CD8-positive, alpha-beta memory T cell (primary cell): ENCODE results near the gene MGARP. TPM values are rescaled to one million over a fixed set of nuclear protein-coding genes. Genes with fewer than 3 reads are reported as not detected.
A peak's percentile ranks its signal among the peaks of the same experiment; 100 is the strongest.
"Not testable (repeated sequence)": the region's sequence is repeated elsewhere in the genome, so short reads cannot be mapped to it uniquely, and the experiment has no call there.

ENCODE experiments used
- CTCF ChIA-PET: fragments of 350-600 bp; sonication (Branson Sonifier 250); formaldehyde crosslinking; loops from one replicate; lab custom pipeline; 2021; ENCODE audit warnings: antibody characterized with exemption; lab: Charles Lee
- POLR2A ChIA-PET: fragments of 350-600 bp; sonication (Branson Sonifier 250); formaldehyde crosslinking; loops from one replicate; lab custom pipeline; 2021; ENCODE audit warnings: antibody characterized with exemption; lab: Charles Lee
- DNase-seq, 5 donors: peaks; one replicate each; pipeline versions ENCODE4 v3.0.0 to v3.0.0-alpha.2; 2020 to 2022; ENCODE audit warnings: mixed read lengths in 1 of 5
- H3K27ac ChIP-seq: one replicate; pipeline ENCODE4 v1.7.0; 2013; ENCODE audit warnings: low read depth, mild to moderate bottlenecking, low read length, moderate library complexity
- H3K27me3 ChIP-seq: 2 replicates; pipeline ENCODE4 v1.7.0; 2013; ENCODE audit warnings: low read length, mild to moderate bottlenecking; ENCODE audit not compliant: insufficient read depth, poor library complexity, severe bottlenecking
- H3K36me3 ChIP-seq: 2 replicates; pipeline ENCODE4 v1.7.0; 2013; ENCODE audit warnings: mild to moderate bottlenecking, low read length, moderate library complexity; ENCODE audit not compliant: insufficient read depth
- H3K4me1 ChIP-seq: 2 replicates; pipeline ENCODE4 v1.7.0; 2013; ENCODE audit warnings: mild to moderate bottlenecking, low read length, moderate library complexity; ENCODE audit not compliant: insufficient read depth
- H3K4me3 ChIP-seq: 2 replicates; pipeline ENCODE4 v1.7.0; 2013; ENCODE audit warnings: mild to moderate bottlenecking, low read length
- H3K9me3 ChIP-seq: 2 replicates; pipeline ENCODE4 v1.7.0; 2013; ENCODE audit warnings: mild to moderate bottlenecking, low read length
- H3K27ac Mint-ChIP-seq, 8 donors: one replicate each; pipeline ENCODE4 v1.8.0; 2020 to 2021; ENCODE audit warnings: mixed read lengths in 8 of 8, mild to moderate bottlenecking in 6 of 8, inconsistent platforms in 3 of 8, moderate library complexity in 3 of 8
- H3K27me3 Mint-ChIP-seq, 2 donors: one replicate each; pipeline ENCODE4 v1.8.0; 2020 to 2021; ENCODE audit warnings: mixed read lengths in 2 of 2, mild to moderate bottlenecking in 1 of 2, moderate library complexity in 1 of 2
- H3K36me3 Mint-ChIP-seq, 3 donors: one replicate each; pipeline ENCODE4 v1.8.0; 2020 to 2021; ENCODE audit warnings: mixed read lengths in 3 of 3, inconsistent platforms in 1 of 3, mild to moderate bottlenecking in 1 of 3
- H3K4me1 Mint-ChIP-seq, 3 donors: one replicate each; pipeline ENCODE4 v1.8.0; 2020 to 2021; ENCODE audit warnings: mixed read lengths in 3 of 3, inconsistent platforms in 1 of 3, mild to moderate bottlenecking in 1 of 3
- H3K4me3 Mint-ChIP-seq, 7 donors: one replicate each; pipeline ENCODE4 v1.8.0; 2020 to 2021; ENCODE audit warnings: mixed read lengths in 7 of 7, mild to moderate bottlenecking in 6 of 7, moderate library complexity in 4 of 7, inconsistent platforms in 2 of 7
- H3K9me3 Mint-ChIP-seq, 5 donors: one replicate each; pipeline ENCODE4 v1.8.0; 2020 to 2022; ENCODE audit warnings: mixed read lengths in 5 of 5, mild to moderate bottlenecking in 3 of 5, moderate library complexity in 2 of 5, inconsistent platforms in 1 of 5
- polyA plus RNA-seq: library from polyadenylated mRNA; unstranded; fragments of 300-500 nt; fragmentation: Illumina TruSeq; gene quantifications from one replicate; pipeline ENCODE4 v1.2.3, GENCODE V29; 2021
- total RNA-seq, 2 experiments: library from RNA; stranded (reverse); gene quantifications; one replicate each; pipeline ENCODE4 v1.2.3, GENCODE V29; 2021

The MGARP gene
- total and polyA plus RNA-seq, 3 experiments from 2014 or later = 0.84 TPM; not detected in 2

- H3K27me3 ChIP-seq, H3K4me3 ChIP-seq, H3K4me1 Mint-ChIP-seq, H3K9me3 ChIP-seq, DNase-seq, H3K4me1 ChIP-seq, H3K36me3 ChIP-seq, H3K36me3 Mint-ChIP-seq, H3K27ac Mint-ChIP-seq, H3K27ac ChIP-seq, CTCF ChIA-PET, H3K9me3 Mint-ChIP-seq, H3K27me3 Mint-ChIP-seq, H3K4me3 Mint-ChIP-seq: not testable (repeated sequence)
- POLR2A ChIA-PET = interaction anchor here (1.0 kb wide), 1 partner anchor 11 kb away, joined by 3 read pairs; no protein-coding TSS in a partner anchor
Measured at GRCh38 chr4:139255581-139255980, 24.4 kb downstream of the MGARP start.

- Mint-ChIP-seq H3K27me3 (no peaks in the 10 kb centered on the region), H3K4me1 (no peaks in the 10 kb centered on the region), H3K36me3 (no peaks in the 10 kb centered on the region), H3K9me3 (no peaks in the 10 kb centered on the region), H3K4me3 (no peak overlapping the region), H3K27ac (no peak overlapping the region)
- no peaks in the 10 kb centered on the region for H3K4me1 ChIP-seq
- H3K27me3 ChIP-seq = no peaks in the 10 kb centered on the region
- ChIA-PET POLR2A (no interaction called here), CTCF (interaction anchor here (0.6 to 1.0 kb wide), 3 partner anchors 25 to 42 kb away, joined by 3 to 4 read pairs (median 3); no protein-coding TSS in a partner anchor)
- DNase-seq = no peak
- H3K4me3 ChIP-seq = no peak overlapping the region
- no peaks in the 10 kb centered on the region for H3K9me3 ChIP-seq
- H3K36me3 ChIP-seq = no peaks in the 10 kb centered on the region
- no peak overlapping the region for H3K27ac ChIP-seq
Measured at GRCh38 chr4:139253713-139254112, 26.3 kb downstream of the MGARP start.

GRCh38 chr4:139253046-139253445, 27.0 kb downstream of the MGARP start:
- POLR2A ChIA-PET = no interaction called here
- Histone ChIP-seq H3K36me3 (no peaks in the 10 kb centered on the region), H3K4me3 (no peak overlapping the region), H3K27me3 (no peaks in the 10 kb centered on the region), H3K27ac (no peak overlapping the region), H3K4me1 (no peaks in the 10 kb centered on the region), H3K9me3 (no peaks in the 10 kb centered on the region)
- no peaks in the 10 kb centered on the region for H3K4me1 Mint-ChIP-seq
- H3K36me3 Mint-ChIP-seq = no peaks in the 10 kb centered on the region
- DNase-seq = no peak
- H3K27ac Mint-ChIP-seq = no peak overlapping the region
- H3K27me3 Mint-ChIP-seq = no peaks in the 10 kb centered on the region
- CTCF ChIA-PET = interaction anchor here (0.9 to 1.0 kb wide), 2 partner anchors 24 to 43 kb away, joined by 3 to 4 read pairs; no protein-coding TSS in a partner anchor
- no peaks in the 10 kb centered on the region for H3K9me3 Mint-ChIP-seq
- no peak overlapping the region for H3K4me3 Mint-ChIP-seq

GRCh38 chr4:139247700-139248238, 32.3 kb downstream of the MGARP start:
- Histone ChIP-seq H3K4me1 (no peaks in the 10 kb centered on the region), H3K9me3 (no peaks in the 10 kb centered on the region), H3K4me3 (no peak overlapping the region), H3K27me3 (no peaks in the 10 kb centered on the region), H3K36me3 (no peaks in the 10 kb centered on the region), H3K27ac (no peak overlapping the region)
- Mint-ChIP-seq H3K36me3 (no peaks in the 10 kb centered on the region), H3K4me1 (no peaks in the 10 kb centered on the region), H3K27ac (no peak overlapping the region), H3K9me3 (no peaks in the 10 kb centered on the region), H3K4me3 (no peak overlapping the region), H3K27me3 (no peaks in the 10 kb centered on the region)
- no peak for DNase-seq
- ChIA-PET CTCF (no interaction called here), POLR2A (no interaction called here)

- H3K4me1 ChIP-seq = no peaks in the 10 kb centered on the region
- no peak overlapping the region for H3K27ac Mint-ChIP-seq
- no peaks in the 10 kb centered on the region for H3K9me3 Mint-ChIP-seq
- no peak for DNase-seq
- no peaks in the 10 kb centered on the region for H3K36me3 Mint-ChIP-seq
- H3K4me3 ChIP-seq = no peak overlapping the region
- POLR2A ChIA-PET = no interaction called here
- H3K36me3 ChIP-seq = no peaks in the 10 kb centered on the region
- no peaks in the 10 kb centered on the region for H3K9me3 ChIP-seq
- H3K27me3 ChIP-seq = no peaks in the 10 kb centered on the region
- H3K4me3 Mint-ChIP-seq = no peak overlapping the region
- no peaks in the 10 kb centered on the region for H3K4me1 Mint-ChIP-seq
- no peaks in the 10 kb centered on the region for H3K27me3 Mint-ChIP-seq
- CTCF ChIA-PET = no interaction called here
- no peak overlapping the region for H3K27ac ChIP-seq
Measured at GRCh38 chr4:139247241-139247640, 32.8 kb downstream of the MGARP start.

GRCh38 chr4:139246166-139246565, 33.9 kb downstream of the MGARP start:
- ChIA-PET POLR2A (interaction anchor here (0.6 kb wide), 1 partner anchor 52 kb away, joined by 8 read pairs; no protein-coding TSS in a partner anchor), CTCF (no interaction called here)
- Histone ChIP-seq H3K9me3 (no peaks in the 10 kb centered on the region), H3K27ac (no peak overlapping the region), H3K36me3 (no peaks in the 10 kb centered on the region), H3K4me3 (no peak overlapping the region), H3K4me1 (no peaks in the 10 kb centered on the region), H3K27me3 (no peaks in the 10 kb centered on the region)
- no peaks in the 10 kb centered on the region for H3K27me3 Mint-ChIP-seq
- H3K36me3 Mint-ChIP-seq = no peaks in the 10 kb centered on the region
- H3K4me3 Mint-ChIP-seq = no peak overlapping the region
- no peaks in the 10 kb centered on the region for H3K4me1 Mint-ChIP-seq
- no peaks in the 10 kb centered on the region for H3K9me3 Mint-ChIP-seq
- DNase-seq = no peak
- peak overlapping the region in 1 of 8 donors; percentile 23 for H3K27ac Mint-ChIP-seq

- H3K27ac ChIP-seq = no peak overlapping the region
- no peaks in the 10 kb centered on the region for H3K4me1 ChIP-seq
- H3K36me3 ChIP-seq = no peaks in the 10 kb centered on the region
- no peak for DNase-seq
- no peaks in the 10 kb centered on the region for H3K9me3 ChIP-seq
- Mint-ChIP-seq H3K4me3 (no peak overlapping the region), H3K9me3 (no peaks in the 10 kb centered on the region), H3K4me1 (no peaks in the 10 kb centered on the region), H3K36me3 (no peaks in the 10 kb centered on the region), H3K27me3 (no peaks in the 10 kb centered on the region), H3K27ac (peak overlapping the region in 1 of 8 donors; percentile 33)
- H3K27me3 ChIP-seq = no peaks in the 10 kb centered on the region
- no peak overlapping the region for H3K4me3 ChIP-seq
- CTCF ChIA-PET = no interaction called here
- POLR2A ChIA-PET = no interaction called here
Measured at GRCh38 chr4:139245590-139245989, 34.4 kb downstream of the MGARP start.

GRCh38 chr4:139243448-139244365, 36.3 kb downstream of the MGARP start:
- H3K36me3 Mint-ChIP-seq = peaks cover 0 to 4% (median 2%) of the 10 kb centered on the region in 3 donors
- no peak overlapping the region for H3K27ac Mint-ChIP-seq
- POLR2A ChIA-PET = no interaction called here
- H3K27ac ChIP-seq = no peak overlapping the region
- H3K4me3 ChIP-seq = no peak overlapping the region
- H3K4me3 Mint-ChIP-seq = no peak overlapping the region
- no peaks in the 10 kb centered on the region for H3K27me3 ChIP-seq
- CTCF ChIA-PET = interaction anchor here (1.1 kb wide), 1 partner anchor 9 kb away, joined by 3 read pairs; no protein-coding TSS in a partner anchor
- no peak for DNase-seq
- no peaks in the 10 kb centered on the region for H3K27me3 Mint-ChIP-seq
- no peaks in the 10 kb centered on the region for H3K36me3 ChIP-seq
- peaks cover 0 to 3% (median 0%) of the 10 kb centered on the region in 3 donors for H3K4me1 Mint-ChIP-seq
- no peaks in the 10 kb centered on the region for H3K4me1 ChIP-seq
- H3K9me3 Mint-ChIP-seq = peaks cover 0 to 8% (median 0%) of the 10 kb centered on the region in 5 donors
- no peaks in the 10 kb centered on the region for H3K9me3 ChIP-seq
